GM18502 (cell line): ENCODE measurements around the gene BCAS4.
"Not testable (repeated sequence)": the region's sequence is repeated elsewhere in the genome, so short reads cannot be mapped to it uniquely, and the experiment has no call there.

ENCODE experiments used
- ATAC-seq: cut with Tn5 transposase; IDR thresholded peaks from one replicate; pipeline ENCODE4 v1.9.1; 2021; ENCODE audit warnings: mild to moderate bottlenecking; ENCODE audit not compliant: unreplicated experiment, poor library complexity

BCAS4 gene

GRCh38 chr20:50794181-50794845 is 548 bp upstream of the BCAS4 start:
- ATAC-seq = peak; percentile 1

DNA sequence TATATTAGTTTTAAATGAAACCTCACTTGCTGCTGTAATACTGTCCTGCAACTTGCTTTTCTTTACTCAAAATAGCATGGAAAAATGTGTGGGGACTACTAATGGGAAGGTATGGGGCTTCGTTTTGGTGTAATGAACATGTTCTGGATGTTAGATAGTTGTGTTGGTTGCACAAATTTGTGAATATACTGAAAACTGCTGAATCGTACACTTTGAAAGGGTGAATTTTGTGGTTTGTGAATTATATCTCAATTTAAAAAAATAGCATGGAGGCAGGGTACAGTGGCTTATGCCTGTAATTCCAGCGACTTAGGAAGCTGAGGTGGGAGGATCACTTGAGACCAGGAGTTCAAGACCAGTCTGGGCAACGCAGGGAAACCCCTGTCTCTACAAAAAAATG is 2.3 kb downstream of the BCAS4 start:
- ATAC-seq = no peak

GRCh38 chr20:50798650-50799049 is 3.8 kb downstream of the BCAS4 start:
- no peak for ATAC-seq

DNA sequence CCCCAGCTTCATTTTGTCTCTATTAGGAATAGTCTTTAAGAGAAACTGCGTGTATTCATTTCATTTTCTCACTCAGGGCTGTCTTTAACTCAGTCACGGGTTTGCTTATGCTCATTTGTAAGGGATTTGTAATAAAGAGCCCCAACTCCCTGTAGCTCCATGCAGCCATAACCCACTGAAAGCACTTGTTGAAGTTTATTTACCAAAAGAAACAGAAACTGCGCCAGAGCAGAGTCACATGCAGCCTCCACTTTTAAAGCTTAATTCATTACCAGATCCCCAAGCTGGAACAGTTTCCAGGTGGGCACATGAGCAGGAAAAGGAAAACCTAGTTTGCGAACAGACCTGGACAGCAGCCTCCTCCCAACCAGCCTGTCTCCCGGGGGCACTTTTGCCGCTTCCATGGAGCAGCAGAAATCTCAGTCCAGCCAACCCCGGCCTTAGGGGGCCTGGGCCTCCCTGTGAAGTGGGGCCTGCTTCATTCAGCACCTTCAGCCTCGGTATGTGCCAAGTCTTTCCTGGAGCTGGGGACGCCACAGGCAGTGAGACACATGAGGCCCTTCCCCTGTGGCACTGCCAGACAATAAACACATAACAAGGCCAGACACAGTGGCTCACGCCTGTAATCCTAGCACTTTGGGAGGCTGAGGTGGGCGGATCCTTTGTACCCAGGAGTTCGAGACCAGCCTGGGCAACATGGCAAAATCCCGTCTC is 4.5 kb downstream of the BCAS4 start:
- ATAC-seq = no peak

- no peak for ATAC-seq
Observed at GRCh38 chr20:50799890-50800550, 5.2 kb downstream of the BCAS4 start.

GRCh38 chr20:50800986-50801746 is 6.3 kb downstream of the BCAS4 start:
- ATAC-seq = not testable (repeated sequence)

GRCh38 chr20:50801747-50802125 is 6.9 kb downstream of the BCAS4 start:
- ATAC-seq = no peak

DNA sequence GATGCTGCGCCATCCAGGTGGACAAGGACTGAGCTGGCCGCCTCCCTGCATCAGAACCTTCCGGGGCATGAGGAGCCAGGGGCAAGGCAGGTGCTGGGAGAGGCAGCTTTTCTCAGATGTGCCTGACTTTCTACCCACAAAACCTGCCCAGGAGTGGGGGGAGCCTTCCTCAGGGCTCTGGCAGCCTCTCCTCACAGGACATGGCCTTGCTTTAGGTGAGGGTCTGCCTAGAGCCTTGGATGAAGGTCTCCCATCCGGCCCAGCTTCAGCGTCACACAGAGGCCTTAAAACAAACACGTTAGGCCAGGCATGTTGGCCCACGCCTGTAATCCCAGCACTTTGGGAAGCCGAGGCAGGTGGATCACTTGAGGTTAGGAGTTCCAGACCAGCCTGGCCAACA is 7.4 kb downstream of the BCAS4 start:
- no peak for ATAC-seq

GRCh38 chr20:50804437-50805348 is 9.8 kb downstream of the BCAS4 start:
- peak; percentile 48 for ATAC-seq

- ATAC-seq = peak; percentile 8
Observed at GRCh38 chr20:50805349-50805684, 10.5 kb downstream of the BCAS4 start.

DNA sequence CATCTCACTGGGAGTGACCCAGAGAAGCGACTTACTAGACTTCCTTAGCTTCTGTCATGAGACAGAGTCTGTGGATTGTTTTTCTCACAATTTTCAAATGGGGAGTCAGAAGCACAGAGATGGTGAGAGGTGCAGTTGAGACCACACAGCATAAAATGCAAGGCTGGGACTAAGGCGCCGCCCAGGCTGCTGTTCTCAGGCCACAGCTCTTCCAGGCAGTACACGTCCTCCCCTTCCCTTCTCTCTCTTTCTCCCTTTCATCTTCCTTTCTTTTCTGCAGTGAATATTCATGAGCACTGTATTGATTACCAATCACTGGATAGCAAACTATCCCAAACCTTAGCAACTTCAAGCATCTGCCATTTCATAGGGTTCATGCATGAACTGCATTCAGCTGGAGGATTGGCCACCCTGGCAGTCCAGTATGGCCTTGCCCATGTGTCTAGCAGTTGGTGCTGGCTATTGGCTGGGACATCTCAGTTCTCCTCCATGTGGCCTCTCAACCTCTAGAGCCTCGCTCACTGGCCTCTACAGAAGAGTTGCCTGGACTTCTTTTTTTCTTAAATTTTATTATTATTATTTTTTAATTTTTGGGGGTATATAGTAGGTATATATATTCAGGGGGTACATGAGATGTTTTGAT is 11.4 kb downstream of the BCAS4 start:
- no peak for ATAC-seq

- ATAC-seq = no peak
Observed at GRCh38 chr20:50810063-50810462, 15.2 kb downstream of the BCAS4 start.

DNA sequence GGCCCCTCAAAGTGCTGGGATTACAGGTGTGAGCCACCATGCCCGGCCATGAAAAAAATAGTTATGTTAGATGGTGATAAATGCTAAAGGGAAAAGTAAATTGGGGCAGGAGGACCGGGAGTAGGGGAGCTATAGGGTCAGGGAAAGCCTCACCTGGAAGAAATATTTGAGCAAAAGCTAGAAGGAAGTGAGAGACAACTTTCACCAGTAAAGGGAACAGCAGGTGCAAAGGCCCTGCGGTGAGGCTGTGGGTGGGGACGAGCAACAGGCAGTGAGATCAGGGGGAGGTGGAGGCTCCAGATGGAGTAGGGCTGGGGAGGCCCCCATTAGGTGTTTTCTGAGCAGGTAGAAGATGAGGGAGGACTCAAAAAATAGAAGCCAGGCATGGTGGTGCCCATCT is 16.0 kb downstream of the BCAS4 start:
- no peak for ATAC-seq

GRCh38 chr20:50813101-50813643 is 18.3 kb downstream of the BCAS4 start:
- ATAC-seq = no peak

- ATAC-seq = no peak
Observed at GRCh38 chr20:50813801-50814200, 18.9 kb downstream of the BCAS4 start.

DNA sequence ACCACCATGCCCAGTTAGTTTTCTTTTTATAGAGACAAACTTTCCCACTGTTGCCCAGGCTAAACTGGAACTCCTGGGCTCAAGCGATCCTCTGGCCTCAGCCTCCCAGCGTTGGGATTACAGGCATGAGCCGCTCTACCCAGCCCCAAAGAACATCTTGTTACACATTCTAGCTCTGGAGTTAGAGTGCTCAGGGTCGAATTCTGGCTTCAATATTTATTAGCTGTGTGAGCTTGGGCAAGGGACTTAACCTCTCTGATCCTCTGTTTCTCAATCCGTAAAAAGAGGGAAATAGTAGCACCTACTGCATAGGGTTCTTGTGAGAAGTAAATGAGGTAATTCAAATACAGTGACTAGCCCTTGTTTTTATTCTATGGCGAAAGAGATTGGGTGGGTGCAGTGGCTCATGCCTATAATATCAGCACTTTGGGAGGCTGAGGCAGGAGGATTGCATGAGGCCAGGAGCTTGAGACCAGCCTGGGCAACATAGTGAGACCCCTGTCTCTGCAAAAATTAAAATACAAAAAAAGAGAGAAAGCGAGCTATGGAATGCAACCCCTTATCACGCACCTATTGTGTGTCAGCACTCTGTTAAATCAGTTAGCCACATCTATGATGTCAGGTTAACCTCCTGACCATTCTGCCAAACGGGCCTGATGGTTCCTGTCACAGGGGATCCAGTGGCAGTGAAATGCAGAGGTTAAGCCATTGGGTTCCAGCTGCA is 19.7 kb downstream of the BCAS4 start:
- ATAC-seq = no peak

DNA sequence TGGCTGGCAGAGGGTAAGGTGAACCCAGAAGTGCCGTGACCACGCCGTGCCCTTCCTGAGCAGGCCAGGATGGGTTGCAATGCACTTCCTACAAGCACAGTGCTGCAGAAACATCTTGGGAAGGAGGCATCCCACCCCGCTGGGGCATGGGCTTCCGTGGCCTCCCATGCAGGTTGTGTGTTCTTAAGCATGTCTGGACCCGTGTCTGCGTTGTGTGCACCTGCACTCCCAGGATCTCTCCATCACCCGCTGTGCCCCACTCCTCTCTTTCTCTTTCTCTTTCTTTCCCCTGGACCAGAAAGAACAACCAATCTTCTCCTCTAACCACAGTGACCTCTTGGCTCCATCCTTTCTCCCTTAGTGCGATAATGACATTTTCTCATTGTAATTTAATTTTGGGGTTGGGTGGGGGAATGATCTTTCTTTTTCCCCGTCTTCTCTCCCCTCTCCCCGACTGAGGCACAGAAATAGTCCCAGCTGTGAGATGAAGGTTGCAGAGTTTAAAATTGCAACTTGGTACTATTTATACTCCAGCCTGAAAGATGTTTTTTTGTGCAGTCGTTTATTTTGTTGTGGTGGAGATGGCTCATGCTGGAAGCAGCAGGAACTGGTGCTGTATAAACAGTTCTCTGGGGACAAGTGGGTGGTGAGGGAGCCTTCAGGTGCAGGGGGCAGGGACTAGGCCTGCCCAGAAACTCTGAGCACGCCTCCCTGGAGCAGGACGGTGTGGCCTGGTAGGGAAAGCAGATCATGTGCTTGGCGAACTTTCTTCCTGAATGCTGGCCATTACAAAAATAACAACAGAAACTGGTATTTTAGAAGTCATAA is 20.5 kb downstream of the BCAS4 start:
- no peak for ATAC-seq

DNA sequence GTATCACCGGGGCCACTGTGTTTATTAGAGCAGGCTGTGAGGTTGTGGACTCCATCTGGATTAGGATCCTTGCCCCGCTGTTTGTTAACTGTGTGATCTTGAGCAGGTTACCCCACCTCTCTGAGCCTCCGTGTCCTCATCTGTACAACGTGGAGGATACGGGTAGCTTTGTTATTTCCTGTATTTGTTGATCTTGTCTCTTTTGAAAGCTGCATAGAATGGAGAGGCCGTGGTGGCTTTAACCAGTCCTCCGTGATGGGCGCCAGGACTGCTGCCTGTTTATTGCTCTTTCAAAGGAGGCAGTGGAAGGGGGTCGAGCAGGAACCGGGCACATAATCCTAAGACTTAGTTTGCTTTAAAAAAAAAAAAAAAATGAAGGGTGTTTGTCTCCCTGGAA is 22.9 kb downstream of the BCAS4 start:
- no peak for ATAC-seq
